IPS-NIHi7 (cell line): ENCODE measurements around the gene CCDC188.

ENCODE experiments used
- DNase-seq: peaks from one replicate; pipeline ENCODE4 v3.0.0; 2012; ENCODE audit warnings: mixed read lengths; ENCODE audit errors: extremely low spot score

CCDC188 gene

GRCh38 chr22:20105456-20106204 lies 45.2 kb downstream of the CCDC188 start:
- DNase-seq = no peak

- DNase-seq = peak; percentile 37
Observed at GRCh38 chr22:20102203-20102780, 48.6 kb downstream of the CCDC188 start.

- no peak for DNase-seq
Observed at GRCh38 chr22:20101638-20102037, 49.2 kb downstream of the CCDC188 start.

- no peak for DNase-seq
Observed at GRCh38 chr22:20099099-20099711, 51.6 kb downstream of the CCDC188 start.
